Panc1 (cell line): ENCODE results near the gene SRP72. TPM values are rescaled to one million over a fixed set of nuclear protein-coding genes. Genes with fewer than 3 reads are reported as not detected.

ENCODE experiments used
- ATAC-seq: fragments of 200-7000 bp; cut with Tn5 transposase; 2 replicates; pipeline ENCODE4 v1.9.1; 2020; ENCODE audit warnings: mild to moderate bottlenecking, moderate library complexity
- BruUV-seq: library from RNA; stranded (reverse); fragments of 400-500 nt; replicated peaks from 2 replicates; lab custom pipeline; 2021; lab: Mats Ljungman, UMichigan
- CTCF ChIA-PET: fragments of 300-600 bp; sonication (Branson Sonifier 250); formaldehyde crosslinking; loops from one replicate; lab custom pipeline; 2022; ENCODE audit warnings: antibody characterized with exemption; lab: Charles Lee
- POLR2A ChIA-PET: fragments of 300-600 bp; sonication (Branson Sonifier 250); formaldehyde crosslinking; loops from one replicate; lab custom pipeline; 2022; ENCODE audit warnings: antibody characterized with exemption; lab: Charles Lee
- DNase-seq: peaks from one replicate; pipeline ENCODE4 v3.0.0-alpha.2; 2010; ENCODE audit warnings: low read depth, low spot score
- H3K27ac ChIP-seq: 2 replicates; pipeline ENCODE4 v1.5.1; 2011; ENCODE audit warnings: mild to moderate bottlenecking, low read length, inconsistent platforms
- H3K27me3 ChIP-seq: fragments of 200-500 bp; sonication (Bioruptor generic); 2 replicates; pipeline ENCODE4 v1.6.0; 2014; ENCODE audit warnings: low read length, inconsistent platforms; ENCODE audit not compliant: control insufficient read depth, insufficient read depth
- H3K36me3 ChIP-seq: fragments of 200-500 bp; sonication (Bioruptor generic); 2 replicates; pipeline ENCODE4 v1.5.1; 2014; ENCODE audit warnings: inconsistent platforms, mild to moderate bottlenecking, low read length, moderate library complexity; ENCODE audit not compliant: control insufficient read depth, insufficient read depth
- H3K4me1 ChIP-seq: 2 replicates; pipeline ENCODE4 v1.5.1; 2011; ENCODE audit warnings: inconsistent platforms, mild to moderate bottlenecking, low read length, moderate library complexity; ENCODE audit not compliant: control insufficient read depth, insufficient read depth
- H3K4me3 ChIP-seq, 2 experiments: 2 replicates each; pipeline ENCODE4 v1.5.1; 2011 to 2012; ENCODE audit warnings: low read depth in 2 of 2, low read length in 2 of 2, mild to moderate bottlenecking in 2 of 2, inconsistent platforms in 1 of 2, moderate library complexity in 1 of 2
- H3K9me3 ChIP-seq: fragments of 200-500 bp; sonication (Bioruptor generic); 2 replicates; pipeline ENCODE4 v1.5.1; 2014; ENCODE audit warnings: low read depth, mild to moderate bottlenecking, inconsistent platforms, low read length, moderate library complexity; ENCODE audit not compliant: control insufficient read depth, insufficient read depth
- POLR2AphosphoS5 ChIP-seq: IDR thresholded peaks from 2 replicates; pipeline ENCODE4 v1.6.1; 2012; ENCODE audit warnings: mild to moderate bottlenecking, low read depth, low read length, moderate library complexity
- SIN3A ChIP-seq: IDR thresholded peaks from 2 replicates; pipeline ENCODE4 v1.6.1; 2012; ENCODE audit warnings: low read depth, mild to moderate bottlenecking, low read length, moderate library complexity, borderline replicate concordance; ENCODE audit not compliant: insufficient read depth
- TCF7L2 ChIP-seq: IDR thresholded peaks from 2 replicates; pipeline ENCODE4 v1.6.1; 2011; ENCODE audit warnings: mild to moderate bottlenecking, low read depth, low read length, inconsistent platforms
- in situ Hi-C: cut with HindIII; loops from 2 replicates; pipeline ENCODE4 v1.10.0; 2016; ENCODE audit warnings: low sequenced_read_pairs, low pct_unique_long_range_greater_than_20kb
- intact Hi-C: fragments of 100-400 bp; cut with micrococcal nuclease; formaldehyde crosslinking; loops from one replicate; pipeline ENCODE4 v1.10.0; 2022; ENCODE audit not compliant: unreplicated experiment
- total RNA-seq: library from RNA; stranded (reverse); gene quantifications from one replicate; pipeline ENCODE4 v1.2.1, GENCODE V29; 2021; ENCODE audit not compliant: unreplicated experiment
- TF ChIP-seq, protein P1 (sequence below), 2 experiments: IDR thresholded peaks; 2 replicates each; pipeline ENCODE4 v1.6.1; 2011 to 2012; ENCODE audit warnings: low read depth in 2 of 2, control low read depth in 1 of 2, low read length in 1 of 2, mild to moderate bottlenecking in 1 of 2, moderate library complexity in 1 of 2; ENCODE audit not compliant: insufficient read depth in 1 of 2
- TF ChIP-seq, protein P2 (sequence below): fragments of 450-650 bp; IDR thresholded peaks from 2 replicates; pipeline ENCODE4 v1.5.1; 2017; ENCODE audit warnings: mild to moderate bottlenecking

The SRP72 gene
- total RNA-seq, 1 experiment from 2014 or later = 82.4 TPM

DNA sequence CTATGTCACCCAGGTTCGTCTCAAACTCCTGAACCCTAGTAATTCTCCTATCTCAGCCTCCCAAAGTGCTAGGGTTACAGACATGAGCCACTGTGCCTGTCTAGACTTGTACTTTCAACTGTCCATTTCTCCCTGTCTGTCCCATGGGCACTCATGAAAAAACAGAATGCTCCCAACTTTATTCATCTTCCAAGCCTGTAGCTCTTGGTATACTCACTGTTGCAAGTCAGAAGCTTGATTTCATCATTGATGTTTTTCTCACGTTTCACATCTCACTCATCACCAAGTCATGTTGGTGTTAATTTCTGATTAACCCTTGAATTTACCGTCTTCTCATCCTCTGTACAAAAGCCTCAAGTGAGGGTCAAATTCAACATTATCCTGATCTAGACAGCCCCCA is 7.3 kb upstream of the SRP72 start:
- ATAC-seq (no peak), DNase-seq (no peak)
- Histone ChIP-seq H3K4me1 (no peaks in the 10 kb centered on the region; the same call in 1 of the 2 replicates), H3K9me3 (no peaks in the 10 kb centered on the region), H3K4me3 (no peak overlapping the region), H3K27ac (no peak overlapping the region; the same call in 1 of the 2 replicates), H3K27me3 (no peaks in the 10 kb centered on the region), H3K36me3 (peaks cover 10% of the 10 kb centered on the region; the same call in 1 of the 2 replicates)
- TF ChIP-seq TCF7L2 = no peak
- no peak for TF ChIP-seq SIN3A
- TF ChIP-seq, protein P1, sequence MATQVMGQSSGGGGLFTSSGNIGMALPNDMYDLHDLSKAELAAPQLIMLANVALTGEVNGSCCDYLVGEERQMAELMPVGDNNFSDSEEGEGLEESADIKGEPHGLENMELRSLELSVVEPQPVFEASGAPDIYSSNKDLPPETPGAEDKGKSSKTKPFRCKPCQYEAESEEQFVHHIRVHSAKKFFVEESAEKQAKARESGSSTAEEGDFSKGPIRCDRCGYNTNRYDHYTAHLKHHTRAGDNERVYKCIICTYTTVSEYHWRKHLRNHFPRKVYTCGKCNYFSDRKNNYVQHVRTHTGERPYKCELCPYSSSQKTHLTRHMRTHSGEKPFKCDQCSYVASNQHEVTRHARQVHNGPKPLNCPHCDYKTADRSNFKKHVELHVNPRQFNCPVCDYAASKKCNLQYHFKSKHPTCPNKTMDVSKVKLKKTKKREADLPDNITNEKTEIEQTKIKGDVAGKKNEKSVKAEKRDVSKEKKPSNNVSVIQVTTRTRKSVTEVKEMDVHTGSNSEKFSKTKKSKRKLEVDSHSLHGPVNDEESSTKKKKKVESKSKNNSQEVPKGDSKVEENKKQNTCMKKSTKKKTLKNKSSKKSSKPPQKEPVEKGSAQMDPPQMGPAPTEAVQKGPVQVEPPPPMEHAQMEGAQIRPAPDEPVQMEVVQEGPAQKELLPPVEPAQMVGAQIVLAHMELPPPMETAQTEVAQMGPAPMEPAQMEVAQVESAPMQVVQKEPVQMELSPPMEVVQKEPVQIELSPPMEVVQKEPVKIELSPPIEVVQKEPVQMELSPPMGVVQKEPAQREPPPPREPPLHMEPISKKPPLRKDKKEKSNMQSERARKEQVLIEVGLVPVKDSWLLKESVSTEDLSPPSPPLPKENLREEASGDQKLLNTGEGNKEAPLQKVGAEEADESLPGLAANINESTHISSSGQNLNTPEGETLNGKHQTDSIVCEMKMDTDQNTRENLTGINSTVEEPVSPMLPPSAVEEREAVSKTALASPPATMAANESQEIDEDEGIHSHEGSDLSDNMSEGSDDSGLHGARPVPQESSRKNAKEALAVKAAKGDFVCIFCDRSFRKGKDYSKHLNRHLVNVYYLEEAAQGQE (IDR thresholded peaks at IDR 0.05; ENCODE audit: insufficient read depth in 1 of 2, low read depth in 2 of 2, low read length in 1 of 2) = no peak
- TF ChIP-seq, protein P2, sequence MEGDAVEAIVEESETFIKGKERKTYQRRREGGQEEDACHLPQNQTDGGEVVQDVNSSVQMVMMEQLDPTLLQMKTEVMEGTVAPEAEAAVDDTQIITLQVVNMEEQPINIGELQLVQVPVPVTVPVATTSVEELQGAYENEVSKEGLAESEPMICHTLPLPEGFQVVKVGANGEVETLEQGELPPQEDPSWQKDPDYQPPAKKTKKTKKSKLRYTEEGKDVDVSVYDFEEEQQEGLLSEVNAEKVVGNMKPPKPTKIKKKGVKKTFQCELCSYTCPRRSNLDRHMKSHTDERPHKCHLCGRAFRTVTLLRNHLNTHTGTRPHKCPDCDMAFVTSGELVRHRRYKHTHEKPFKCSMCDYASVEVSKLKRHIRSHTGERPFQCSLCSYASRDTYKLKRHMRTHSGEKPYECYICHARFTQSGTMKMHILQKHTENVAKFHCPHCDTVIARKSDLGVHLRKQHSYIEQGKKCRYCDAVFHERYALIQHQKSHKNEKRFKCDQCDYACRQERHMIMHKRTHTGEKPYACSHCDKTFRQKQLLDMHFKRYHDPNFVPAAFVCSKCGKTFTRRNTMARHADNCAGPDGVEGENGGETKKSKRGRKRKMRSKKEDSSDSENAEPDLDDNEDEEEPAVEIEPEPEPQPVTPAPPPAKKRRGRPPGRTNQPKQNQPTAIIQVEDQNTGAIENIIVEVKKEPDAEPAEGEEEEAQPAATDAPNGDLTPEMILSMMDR = no peak
- no peak for TF ChIP-seq POLR2AphosphoS5
- intact Hi-C loops = no loop called here
- POLR2A ChIA-PET = no interaction called here
- in situ Hi-C loops = no loop called here
- CTCF ChIA-PET = no interaction called here
- no TSS peak for BruUV-seq

DNA sequence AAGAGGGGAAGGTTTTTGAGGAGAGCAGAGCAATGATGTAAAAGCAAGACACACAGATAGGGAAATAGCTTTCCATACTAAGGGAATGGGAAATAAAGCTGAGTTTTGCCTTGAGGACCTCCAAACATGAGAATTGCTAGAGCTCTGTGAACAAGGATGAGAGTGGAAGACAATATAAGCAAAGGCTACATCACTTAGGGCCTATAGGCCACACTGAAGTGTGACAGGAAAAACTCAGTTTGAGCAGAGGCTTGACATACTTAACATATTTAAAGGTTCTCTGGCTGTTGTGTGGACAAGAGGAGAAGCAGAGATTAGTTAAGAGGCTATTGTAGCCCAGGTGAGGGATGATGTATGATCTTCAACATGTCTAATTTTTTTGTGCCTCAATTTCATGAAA is 5.3 kb upstream of the SRP72 start:
- ATAC-seq = no peak
- DNase-seq = no peak
- intact Hi-C loops = no loop called here
- H3K36me3 ChIP-seq = peaks cover 14% of the 10 kb centered on the region
- H3K27me3 ChIP-seq = no peaks in the 10 kb centered on the region
- H3K4me3 ChIP-seq = no peak overlapping the region
- no TSS peak for BruUV-seq
- in situ Hi-C loops = no loop called here
- TF ChIP-seq POLR2AphosphoS5 (no peak), TCF7L2 (no peak), SIN3A (no peak)
- TF ChIP-seq, protein P2 = no peak
- TF ChIP-seq, protein P1 (IDR thresholded peaks at IDR 0.05; ENCODE audit: insufficient read depth in 1 of 2, low read depth in 2 of 2, low read length in 1 of 2) = no peak
- H3K27ac ChIP-seq = no peak overlapping the region
- no peaks in the 10 kb centered on the region for H3K9me3 ChIP-seq
- H3K4me1 ChIP-seq = peaks cover 6% of the 10 kb centered on the region; the same call in 1 of the 2 replicates
- POLR2A ChIA-PET = no interaction called here
- CTCF ChIA-PET = no interaction called here
